ENCODE measurements around the gene LMBRD2.

- TF ChIP-seq POLR2A (IDR thresholded peaks at IDR 0.05) (no peak), CTCF (IDR thresholded peaks at IDR 0.05) (no peak), EP300 (IDR thresholded peaks at IDR 0.05; ENCODE audit: low read depth) (no peak)
These were observed 78.0 kb downstream of the LMBRD2 start for GRCh38 chr5:36073595-36074216.
